A549 (cell line): Measurements from ENCODE around the gene PRCD.

Source experiments
- BHLHE40 ChIP-seq: IDR thresholded peaks from 2 replicates; pipeline ENCODE4 v1.6.1; 2012; ENCODE audit warnings: low read depth, low read length, inconsistent platforms
- CEBPB ChIP-seq, 2 experiments: fragments of >200 bp in 1 of 2; sonication (Bioruptor Twin) in 1 of 2; formaldehyde crosslinking in 1 of 2; IDR thresholded peaks; 2 replicates each; pipeline ENCODE4 v1.6.1; 2012 to 2016
- CHD2 ChIP-seq: fragments of 150-350 bp; IDR thresholded peaks from 2 replicates; pipeline ENCODE4 v1.6.1; 2014; ENCODE audit warnings: low read length; ENCODE audit not compliant: partially characterized antibody
- CTCF ChIP-seq: fragments of >200 bp; sonication (Bioruptor Twin); formaldehyde crosslinking; IDR thresholded peaks from 3 replicates; pipeline ENCODE4 v1.5.1; 2016
- ELK1 ChIP-seq: fragments of 150-350 bp; IDR thresholded peaks from 2 replicates; pipeline ENCODE4 v1.6.1; 2014; ENCODE audit warnings: low read depth, mild to moderate bottlenecking, low read length
- JUN ChIP-seq, 2 experiments: fragments of >200 bp; sonication (Bioruptor Twin); formaldehyde crosslinking; IDR thresholded peaks; 2 replicates in 1 of 2; 3 replicates in 1 of 2; pipeline ENCODE4 v1.6.1; 2016 to 2017
- KDM1A ChIP-seq: fragments of 200-600 bp; sonication (generic); IDR thresholded peaks from 2 replicates; pipeline ENCODE4 v1.6.1; 2016; ENCODE audit warnings: low read depth, mild to moderate bottlenecking
- MAX ChIP-seq: IDR thresholded peaks from 2 replicates; pipeline ENCODE4 v1.6.1; 2012
- NFE2L2 ChIP-seq: fragments of 150-350 bp; conservative IDR thresholded peaks from 2 replicates; pipeline ENCODE4 v1.6.1; 2014; ENCODE audit warnings: low read length
- POLR2A ChIP-seq: IDR thresholded peaks from 2 replicates; pipeline ENCODE4 v1.6.1; 2012; ENCODE audit warnings: mild to moderate bottlenecking, low read length
- POLR2AphosphoS2 ChIP-seq: conservative IDR thresholded peaks from 2 replicates; pipeline ENCODE4 v1.6.1; 2012; ENCODE audit warnings: low read length, improper control_type of control experiment, inconsistent platforms
- REST ChIP-seq: fragments of 200-600 bp; sonication (generic); IDR thresholded peaks from 2 replicates; pipeline ENCODE4 v1.6.1; 2016; ENCODE audit warnings: antibody characterized with exemption, mild to moderate bottlenecking, moderate library complexity
- ZFP36 ChIP-seq: fragments of 450-650 bp; IDR thresholded peaks from 2 replicates; pipeline ENCODE4 v1.6.1; 2014; ENCODE audit warnings: borderline replicate concordance; ENCODE audit not compliant: partially characterized antibody

GRCh38 chr17:76497699-76497978 lies 42.2 kb upstream of the PRCD start:
- TF ChIP-seq POLR2A (no peak), NFE2L2 (no peak), CTCF (no peak), REST (no peak), ELK1 (no peak), CEBPB (IDR thresholded peaks at IDR 0.05) (no peak), BHLHE40 (no peak), JUN (IDR thresholded peaks at IDR 0.05) (no peak), ZFP36 (no peak), POLR2AphosphoS2 (no peak), MAX (no peak), KDM1A (no peak), CHD2 (no peak)
